Subcutaneous adipose tissue (tissue), 4 donors: ENCODE results near the gene DYNC1LI1. TPM values are rescaled to one million over a fixed set of nuclear protein-coding genes. Genes with fewer than 3 reads are reported as not detected.

Experiments
- CTCF ChIP-seq: fragments of 450-650 bp; IDR thresholded peaks from one replicate; pipeline ENCODE4 v1.5.1; 2016; ENCODE audit warnings: low read depth, mild to moderate bottlenecking, control low read depth, antibody characterized with exemption, moderate library complexity
- total RNA-seq, 4 donors: library from RNA; depleted of rRNA; stranded (reverse); fragments of >200 nt; gene quantifications; one replicate each; pipeline ENCODE4 v1.1.0, GENCODE V29; 2016

DYNC1LI1 gene
- 10 to 100 TPM; 18.5 to 39.0 (median 29.2) TPM for total RNA-seq

- no peak for TF ChIP-seq CTCF
These were observed at the start of gene DYNC1LI1 for GRCh38 chr3:32570421-32571191. TSS of gene DYNC1LI1 (minus strand) at chr3:32570858. CDS start at chr3:32570770, 88 bp downstream.

GRCh38 chr3:32619395-32619794, 48.7 kb upstream of the DYNC1LI1 start:
- no peak for TF ChIP-seq CTCF

GRCh38 chr3:32616267-32616962, 45.8 kb upstream of the DYNC1LI1 start:
- no peak for TF ChIP-seq CTCF

GRCh38 chr3:32614956-32615355, 44.3 kb upstream of the DYNC1LI1 start:
- TF ChIP-seq CTCF, result no peak

GRCh38 chr3:32613183-32613582, 42.5 kb upstream of the DYNC1LI1 start:
- TF ChIP-seq CTCF, result no peak

GRCh38 chr3:32612547-32612946, 41.9 kb upstream of the DYNC1LI1 start:
- TF ChIP-seq CTCF, result no peak

GRCh38 chr3:32607522-32607921, 36.9 kb upstream of the DYNC1LI1 start:
- no peak for TF ChIP-seq CTCF
